Mucosa of descending colon (tissue), 3 donors: ENCODE results near the gene NPIPB8. TPM values are rescaled to one million over a fixed set of nuclear protein-coding genes. Genes with fewer than 3 reads are reported as not detected.
"Not testable (repeated sequence)": the region's sequence is repeated elsewhere in the genome, so short reads cannot be mapped to it uniquely, and the experiment has no call there.

Experiments used
- ATAC-seq: fragments of 200-7000 bp; cut with Tn5 transposase; one replicate; pipeline ENCODE4 v1.9.1; 2020; ENCODE audit warnings: mild to moderate bottlenecking, moderate library complexity
- DNase-seq, 3 donors: peaks; one replicate each; pipeline ENCODE4 v3.0.0-alpha.2; 2020
- H3K36me3 ChIP-seq: fragments of 200-600 bp; one replicate; pipeline ENCODE4 v1.8.0; 2021; ENCODE audit warnings: low read depth, mild to moderate bottlenecking
- H3K4me1 ChIP-seq: fragments of 200-600 bp; one replicate; pipeline ENCODE4 v1.8.0; 2021; ENCODE audit warnings: low read depth, mild to moderate bottlenecking
- H3K4me3 ChIP-seq: fragments of 200-600 bp; one replicate; pipeline ENCODE4 v1.8.0; 2021; ENCODE audit warnings: mild to moderate bottlenecking
- H3K9me3 ChIP-seq: fragments of 200-600 bp; one replicate; pipeline ENCODE4 v1.8.0; 2021; ENCODE audit warnings: mild to moderate bottlenecking
- intact Hi-C, 2 donors: fragments of 100-400 bp; cut with DNase I in 1 of 2; cut with micrococcal nuclease in 1 of 2; formaldehyde crosslinking; loops; one replicate each; pipeline versions ENCODE4 v1.11.0 to v1.11.1; 2022; cut with DNase I, micrococcal nuclease
- total RNA-seq, 3 donors: library from RNA; stranded (reverse); fragmentation: NEBNext Ultra II Directional in 2 of 3; extraction: Animal tissue kit (Norgen Biotek cat#: 25700) in 2 of 3; gene quantifications; one replicate each; pipeline versions ENCODE4 v1.2.1 to v1.2.4, GENCODE V29; 2021 to 2023
- TF ChIP-seq, protein P1 (sequence below): fragments of 200-600 bp; IDR thresholded peaks from one replicate; pipeline ENCODE4 v1.8.0; 2022; ENCODE audit warnings: antibody characterized with exemption, mild to moderate bottlenecking
- donor health status: DM: no; HTN: no; CAD: no; lungs with moderate emphysema.
- donor health status: DM: no; HTN: no; CAD: no.
- donor health status: DM: no; HTN: yes; CAD: no.

The NPIPB8 gene
- total RNA-seq, 3 donors from 2014 or later = 0.92 to 10.1 (median 1.2) TPM

DNA sequence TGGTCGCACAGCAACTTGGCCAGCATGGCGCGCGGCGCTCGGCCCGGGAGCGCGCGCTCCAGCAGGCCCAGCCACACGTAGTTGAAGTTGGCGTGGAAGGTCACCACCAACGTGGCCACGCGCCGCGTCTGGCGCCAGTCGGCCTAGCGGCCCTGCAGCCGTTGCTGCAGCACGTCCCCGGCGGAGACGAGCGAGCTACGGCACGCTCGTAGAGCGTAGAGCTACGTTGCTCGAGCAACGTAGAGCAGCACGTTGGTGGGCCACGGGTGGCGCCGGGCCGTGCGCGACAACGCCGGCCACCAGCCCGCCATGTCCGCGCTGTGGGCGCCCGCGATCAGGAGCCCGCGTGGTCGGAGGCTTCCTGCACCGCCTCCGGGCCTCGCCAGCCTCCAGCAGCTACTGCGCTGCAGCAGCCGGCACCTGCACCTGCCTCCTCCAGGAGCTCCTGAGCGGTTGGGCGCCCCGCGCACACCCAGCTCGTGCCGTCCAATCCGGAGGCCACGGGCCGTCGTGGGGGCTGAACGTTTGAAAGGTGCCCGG lies 14.6 kb upstream of the NPIPB8 start:
- no peaks in the 10 kb centered on the region for H3K36me3 ChIP-seq
- H3K4me3 ChIP-seq = peak overlapping the region; percentile 9
- ATAC-seq (peak; percentile 98), DNase-seq (peak; percentile 76 to 89 (median 85))
- no peaks in the 10 kb centered on the region for H3K9me3 ChIP-seq
- intact Hi-C loops = no loop called here
- TF ChIP-seq, protein P1, sequence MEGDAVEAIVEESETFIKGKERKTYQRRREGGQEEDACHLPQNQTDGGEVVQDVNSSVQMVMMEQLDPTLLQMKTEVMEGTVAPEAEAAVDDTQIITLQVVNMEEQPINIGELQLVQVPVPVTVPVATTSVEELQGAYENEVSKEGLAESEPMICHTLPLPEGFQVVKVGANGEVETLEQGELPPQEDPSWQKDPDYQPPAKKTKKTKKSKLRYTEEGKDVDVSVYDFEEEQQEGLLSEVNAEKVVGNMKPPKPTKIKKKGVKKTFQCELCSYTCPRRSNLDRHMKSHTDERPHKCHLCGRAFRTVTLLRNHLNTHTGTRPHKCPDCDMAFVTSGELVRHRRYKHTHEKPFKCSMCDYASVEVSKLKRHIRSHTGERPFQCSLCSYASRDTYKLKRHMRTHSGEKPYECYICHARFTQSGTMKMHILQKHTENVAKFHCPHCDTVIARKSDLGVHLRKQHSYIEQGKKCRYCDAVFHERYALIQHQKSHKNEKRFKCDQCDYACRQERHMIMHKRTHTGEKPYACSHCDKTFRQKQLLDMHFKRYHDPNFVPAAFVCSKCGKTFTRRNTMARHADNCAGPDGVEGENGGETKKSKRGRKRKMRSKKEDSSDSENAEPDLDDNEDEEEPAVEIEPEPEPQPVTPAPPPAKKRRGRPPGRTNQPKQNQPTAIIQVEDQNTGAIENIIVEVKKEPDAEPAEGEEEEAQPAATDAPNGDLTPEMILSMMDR = no peak
- no peaks in the 10 kb centered on the region for H3K4me1 ChIP-seq

DNA sequence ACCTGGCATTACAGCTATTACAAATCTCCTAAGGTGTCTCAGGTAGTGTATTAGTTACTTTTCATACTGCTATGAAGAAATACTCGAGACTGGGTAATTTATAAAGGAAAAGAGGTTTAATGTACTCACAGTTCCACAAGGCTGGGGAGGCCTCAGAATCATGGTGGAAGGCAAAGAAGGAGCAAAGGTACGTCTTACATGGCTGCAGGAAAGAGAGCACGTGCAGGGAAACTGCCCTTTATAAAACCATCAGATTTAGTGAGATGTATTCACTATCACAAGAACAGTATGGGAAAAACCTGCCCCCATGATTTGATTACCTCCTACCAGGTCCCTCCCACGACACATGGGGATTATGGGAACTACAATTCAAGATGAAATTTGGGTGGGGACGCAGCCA lies 7.0 kb upstream of the NPIPB8 start:
- intact Hi-C loops, H3K9me3 ChIP-seq, H3K36me3 ChIP-seq, DNase-seq, H3K4me1 ChIP-seq, H3K4me3 ChIP-seq, ATAC-seq: not testable (repeated sequence)

DNA sequence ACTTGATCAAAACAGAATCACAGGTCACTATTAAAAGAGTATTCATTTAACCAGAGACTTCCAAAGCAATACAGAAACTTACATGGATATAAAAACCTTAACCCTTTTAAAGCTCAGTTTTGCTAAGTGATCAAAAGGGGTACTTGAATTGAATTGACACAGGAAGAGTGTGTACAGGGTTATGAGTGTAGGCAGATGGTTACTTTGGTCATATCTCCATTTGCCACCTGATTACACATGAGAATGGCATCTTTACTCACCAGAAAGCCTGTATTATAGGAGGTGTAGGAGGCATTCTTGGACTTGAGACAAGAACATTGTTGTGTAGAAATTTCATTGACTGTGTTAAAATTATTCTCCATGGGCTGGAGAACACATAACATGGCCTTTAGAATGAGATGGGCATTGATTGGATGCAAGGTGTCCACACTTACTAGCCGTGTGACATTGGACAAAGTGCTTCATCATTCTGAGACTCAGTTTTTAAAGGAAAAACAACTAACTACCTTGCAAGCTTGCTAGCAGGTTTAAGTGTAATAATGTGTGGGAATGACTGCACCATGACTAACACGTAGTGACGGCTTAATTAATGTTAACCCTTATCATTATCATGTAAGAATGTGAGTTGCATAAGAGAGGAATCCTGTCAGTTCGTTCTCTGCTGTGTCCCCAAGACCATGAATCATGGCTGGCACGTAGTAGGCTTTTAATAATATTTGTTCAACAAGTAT lies 1.6 kb upstream of the NPIPB8 start:
- intact Hi-C loops, H3K9me3 ChIP-seq, DNase-seq, H3K36me3 ChIP-seq, H3K4me1 ChIP-seq, ATAC-seq, H3K4me3 ChIP-seq: not testable (repeated sequence)

DNA sequence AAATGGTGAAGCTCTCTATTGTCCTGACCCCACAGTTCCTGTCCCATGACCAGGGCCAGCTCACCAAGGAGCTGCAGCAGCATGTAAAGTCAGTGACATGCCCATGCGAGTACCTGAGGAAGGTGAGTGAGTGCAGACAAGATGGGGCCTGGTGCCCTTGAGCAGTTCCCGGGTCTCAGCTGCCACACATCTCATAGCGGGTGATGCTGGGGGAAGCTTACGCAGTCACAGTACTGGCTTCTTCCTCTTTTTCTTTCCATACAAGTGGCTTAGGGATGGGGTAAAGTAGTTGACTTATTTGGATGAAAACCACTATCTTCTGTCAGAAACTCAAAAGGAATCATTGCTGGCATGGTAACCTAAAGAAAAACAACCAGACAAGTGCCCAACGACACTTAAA lies 494 bp downstream of the NPIPB8 start:
- H3K36me3 ChIP-seq, ATAC-seq, DNase-seq, H3K4me1 ChIP-seq, intact Hi-C loops, H3K9me3 ChIP-seq, H3K4me3 ChIP-seq: not testable (repeated sequence)

DNA sequence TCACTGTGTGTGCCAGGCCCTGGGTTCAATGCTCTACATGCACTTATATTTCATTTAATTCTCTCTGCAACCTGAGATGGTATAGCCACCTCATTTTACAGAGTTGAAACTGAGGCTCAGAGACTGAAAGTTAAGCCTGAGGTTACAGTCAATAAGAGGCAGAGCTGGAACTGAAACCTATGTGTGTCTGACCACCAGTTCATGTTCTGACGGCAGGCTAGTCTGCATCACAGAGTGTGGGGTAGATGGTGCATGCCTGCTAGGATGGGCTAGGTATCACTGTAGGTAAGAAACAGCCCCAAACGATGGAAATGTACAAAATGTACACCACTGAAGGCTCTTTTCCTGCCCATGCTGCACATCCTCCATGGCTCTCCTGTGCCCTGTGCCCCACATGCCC lies 2.1 kb downstream of the NPIPB8 start:
- intact Hi-C loops, H3K36me3 ChIP-seq, H3K9me3 ChIP-seq, ATAC-seq, DNase-seq, H3K4me1 ChIP-seq, H3K4me3 ChIP-seq: not testable (repeated sequence)

DNA sequence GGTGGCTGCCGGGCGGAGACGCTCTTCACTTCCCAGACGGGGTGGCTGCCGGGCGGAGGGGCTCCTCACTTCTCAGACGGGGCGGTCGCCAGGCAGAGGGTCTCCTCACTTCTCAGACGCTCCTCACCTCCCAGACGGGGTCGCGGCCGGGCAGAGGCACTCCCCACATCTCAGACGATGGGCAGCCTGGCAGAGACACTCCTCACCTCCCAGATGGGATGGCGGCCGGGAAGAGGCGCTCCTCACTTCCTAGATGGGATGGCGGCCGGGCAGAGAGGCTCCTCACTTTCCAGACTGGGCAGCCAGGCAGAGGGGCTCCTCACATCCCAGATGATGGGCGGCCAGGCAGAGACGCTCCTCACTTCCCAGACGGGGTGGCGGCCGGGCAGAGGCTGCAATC lies 28.4 kb downstream of the NPIPB8 start:
- H3K9me3 ChIP-seq, ATAC-seq, H3K4me1 ChIP-seq, H3K4me3 ChIP-seq, H3K36me3 ChIP-seq, intact Hi-C loops, DNase-seq: not testable (repeated sequence)

DNA sequence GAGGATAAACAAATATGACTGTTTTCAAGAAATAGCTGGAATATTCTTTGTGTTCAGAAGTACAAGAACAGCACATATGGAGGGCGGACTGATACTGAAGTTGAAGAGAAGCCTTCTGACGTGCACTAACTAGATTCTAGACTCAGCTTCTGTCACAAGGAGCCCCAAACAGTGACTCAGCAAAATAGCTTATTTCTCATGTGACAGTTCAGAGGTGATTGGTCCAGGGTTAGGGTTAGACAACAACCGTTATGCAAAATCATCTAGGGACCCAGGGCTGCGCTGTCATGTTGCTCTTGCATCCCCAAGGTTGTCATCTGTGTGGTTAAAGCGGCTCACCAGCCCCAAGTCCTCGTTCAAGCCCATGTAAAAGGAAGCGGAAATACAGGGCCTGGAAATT lies 29.6 kb downstream of the NPIPB8 start:
- H3K4me3 ChIP-seq, H3K36me3 ChIP-seq, H3K4me1 ChIP-seq, intact Hi-C loops, H3K9me3 ChIP-seq, ATAC-seq, DNase-seq: not testable (repeated sequence)

DNA sequence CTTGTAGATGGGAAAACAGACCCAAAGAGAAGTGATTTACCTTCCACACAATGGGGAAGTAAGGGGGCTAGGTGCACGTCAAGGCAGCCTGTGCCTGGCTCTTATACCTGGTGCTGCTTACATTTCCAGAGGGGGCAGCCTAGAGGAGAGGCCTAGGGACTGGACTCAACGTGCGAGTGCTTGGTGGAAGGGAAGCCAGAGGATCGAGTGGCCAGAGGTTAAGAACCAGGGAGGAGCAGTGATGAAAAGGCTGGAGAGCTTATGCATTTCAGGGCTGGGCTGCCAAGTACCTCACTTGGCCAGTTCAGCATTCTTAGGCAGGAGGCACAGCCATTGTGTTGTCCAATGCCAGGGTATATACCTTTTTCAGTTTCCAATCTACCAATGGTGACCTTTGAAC lies 30.3 kb downstream of the NPIPB8 start:
- DNase-seq, ATAC-seq, H3K4me3 ChIP-seq, H3K9me3 ChIP-seq, H3K4me1 ChIP-seq, intact Hi-C loops, H3K36me3 ChIP-seq: not testable (repeated sequence)

DNA sequence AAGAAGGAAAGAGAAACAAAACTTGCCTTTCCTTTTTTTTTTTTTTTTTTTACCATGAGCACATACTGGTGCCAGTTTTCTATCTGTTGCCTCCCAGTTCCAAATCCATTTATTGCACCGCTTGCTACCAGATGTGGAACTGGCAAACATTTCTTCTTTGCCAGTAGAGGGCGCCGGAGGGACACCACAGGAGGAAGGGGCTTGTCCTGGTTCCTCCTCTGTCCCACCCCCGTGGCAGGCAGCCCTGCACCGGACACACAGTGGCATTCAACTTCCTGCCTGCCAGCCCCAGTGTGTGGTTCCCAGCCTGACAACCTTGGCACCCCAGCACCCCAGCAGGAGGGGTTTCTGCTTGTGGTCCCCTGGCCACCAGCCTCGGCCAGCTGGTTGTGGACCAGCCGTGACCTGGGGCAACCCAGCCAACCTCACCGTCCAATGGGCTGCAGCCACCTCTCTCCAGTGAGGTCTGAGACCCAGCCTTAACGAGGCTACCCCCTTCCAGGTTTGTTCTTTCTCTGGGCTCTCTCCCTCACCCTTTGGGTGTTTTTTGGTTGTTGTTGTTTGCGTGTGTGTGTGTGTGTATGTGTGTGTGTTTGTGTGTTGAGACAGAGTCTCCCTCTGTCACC lies 50.6 kb downstream of the NPIPB8 start:
- intact Hi-C loops, H3K36me3 ChIP-seq, DNase-seq, H3K9me3 ChIP-seq, H3K4me3 ChIP-seq, H3K4me1 ChIP-seq: not testable (repeated sequence)
- peak; percentile 98 for ATAC-seq

DNA sequence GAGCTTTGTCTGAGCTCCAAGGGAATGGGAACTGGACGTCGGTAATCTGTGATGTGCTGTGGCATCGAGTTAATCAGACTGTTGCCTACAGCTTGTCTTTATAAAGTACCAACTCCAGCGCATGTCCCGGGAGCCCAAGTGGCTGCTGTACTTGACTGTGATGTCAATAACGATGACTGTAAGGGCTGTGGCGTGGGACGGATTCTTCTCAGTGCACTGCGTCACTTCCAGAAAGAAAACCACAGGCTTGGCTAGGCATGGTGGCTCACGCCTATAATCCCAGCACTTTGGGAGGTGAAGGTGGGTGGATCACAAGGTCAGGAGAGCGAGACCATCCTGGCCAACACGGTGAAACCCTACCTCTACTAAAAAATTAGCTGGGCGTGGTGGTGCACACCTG lies 51.6 kb downstream of the NPIPB8 start:
- H3K9me3 ChIP-seq, H3K4me1 ChIP-seq, H3K4me3 ChIP-seq, ATAC-seq, H3K36me3 ChIP-seq, DNase-seq, intact Hi-C loops: not testable (repeated sequence)

DNA sequence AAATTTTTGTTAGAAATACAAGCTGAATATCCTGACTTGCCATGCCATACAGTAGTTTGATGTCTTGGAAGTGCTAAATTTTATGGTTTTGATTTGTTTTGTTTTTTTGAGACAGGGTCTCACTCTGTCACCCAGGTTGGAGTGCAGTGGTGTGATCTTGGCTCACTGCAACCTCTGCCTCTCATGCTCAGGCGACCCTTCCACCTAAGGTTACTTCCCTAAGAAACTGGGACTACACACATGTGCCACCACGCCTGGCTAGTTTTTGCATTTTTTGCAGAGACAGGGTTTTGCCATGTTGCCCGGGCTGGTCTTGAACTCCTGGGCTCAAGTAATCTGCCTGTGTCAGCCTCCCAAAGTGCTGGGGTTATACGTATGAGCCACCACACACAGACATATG lies 53.9 kb downstream of the NPIPB8 start:
- H3K9me3 ChIP-seq, H3K36me3 ChIP-seq, ATAC-seq, H3K4me3 ChIP-seq, intact Hi-C loops, DNase-seq, H3K4me1 ChIP-seq: not testable (repeated sequence)

DNA sequence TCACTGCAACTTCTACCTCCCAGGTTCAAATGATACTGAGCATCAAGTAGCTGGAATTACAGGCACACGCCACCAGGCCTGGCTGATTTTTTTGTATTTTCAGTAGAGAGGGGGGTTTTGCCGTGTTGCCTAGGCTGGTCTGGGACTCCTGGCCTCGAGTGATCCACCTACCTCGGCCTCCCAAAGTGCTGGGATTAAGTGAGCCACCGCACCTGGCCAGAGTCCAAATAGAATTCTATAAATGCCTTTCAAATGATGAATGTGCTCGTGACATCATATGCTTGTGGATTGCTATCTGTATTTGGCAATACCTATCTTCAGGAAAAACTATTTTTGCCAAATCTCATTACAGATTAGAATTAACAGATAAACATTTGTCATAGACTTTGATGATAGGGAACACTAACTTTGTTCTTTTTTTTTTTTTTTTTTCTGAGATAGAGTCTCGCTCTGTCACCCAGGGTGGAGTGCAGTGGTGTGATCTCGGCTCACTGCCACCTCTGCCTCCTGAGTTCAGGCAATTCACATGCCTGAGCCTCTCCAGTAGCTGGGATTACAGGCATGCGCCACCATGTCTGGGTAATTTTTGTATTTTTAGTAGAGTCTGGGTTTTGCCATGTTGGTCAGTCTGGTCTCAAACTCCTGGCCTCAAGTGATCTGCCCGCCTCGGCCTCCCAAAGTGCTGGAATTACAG lies 55.5 kb downstream of the NPIPB8 start:
- DNase-seq, H3K36me3 ChIP-seq, H3K9me3 ChIP-seq, H3K4me1 ChIP-seq, intact Hi-C loops, H3K4me3 ChIP-seq: not testable (repeated sequence)
- peak; percentile 73 for ATAC-seq

DNA sequence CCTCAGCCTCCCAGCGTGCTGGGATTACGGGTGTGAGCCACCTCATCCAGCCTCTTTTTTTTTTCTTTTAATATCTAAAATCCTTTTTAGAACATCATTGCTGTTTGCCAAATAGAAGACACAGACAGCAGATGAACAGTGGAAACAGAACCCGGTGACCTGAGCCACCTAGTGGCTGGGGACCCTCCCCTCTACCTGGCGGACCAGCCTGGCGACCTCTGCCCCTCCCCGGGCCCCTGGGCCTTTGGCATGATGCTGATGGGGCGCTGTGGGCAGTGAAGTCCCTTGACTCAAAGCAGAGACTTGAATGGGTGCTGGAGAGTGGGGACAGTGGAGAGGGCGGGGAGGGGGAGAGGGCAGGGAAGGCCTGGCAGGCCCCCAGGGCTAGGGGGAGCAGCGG lies 61.9 kb downstream of the NPIPB8 start:
- H3K36me3 ChIP-seq, H3K4me3 ChIP-seq, H3K9me3 ChIP-seq, H3K4me1 ChIP-seq, ATAC-seq, DNase-seq, intact Hi-C loops: not testable (repeated sequence)
